Superior temporal gyrus (tissue), 1 donor: ENCODE results near the gene ANXA11.
"Not testable (repeated sequence)": the region's sequence is repeated elsewhere in the genome, so short reads cannot be mapped to it uniquely, and the experiment has no call there.

ENCODE experiments used
- DNase-seq: peaks from one replicate; pipeline ENCODE4 v3.0.0-alpha.2; 2016; ENCODE audit errors: extremely low spot score

ANXA11 gene

DNA sequence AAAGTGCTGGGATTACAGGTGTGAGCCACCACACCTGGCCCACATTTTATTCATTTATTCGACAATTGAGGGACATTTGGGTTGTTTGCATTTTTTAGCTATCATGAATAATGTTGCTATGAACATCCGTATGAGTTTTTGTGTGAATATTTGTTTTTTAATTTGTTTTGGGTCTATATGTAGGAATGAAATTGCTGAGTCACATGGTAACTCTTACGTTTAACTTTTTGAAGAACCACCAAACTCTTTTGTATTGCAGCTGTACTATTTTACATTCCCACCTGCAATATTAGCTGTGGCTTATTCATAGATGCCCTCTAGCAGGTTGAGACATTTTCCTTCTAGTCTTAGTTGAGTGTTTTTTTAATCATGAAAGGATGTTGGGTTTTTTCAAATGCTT lies 58.4 kb downstream of the ANXA11 start:
- DNase-seq = no peak

DNA sequence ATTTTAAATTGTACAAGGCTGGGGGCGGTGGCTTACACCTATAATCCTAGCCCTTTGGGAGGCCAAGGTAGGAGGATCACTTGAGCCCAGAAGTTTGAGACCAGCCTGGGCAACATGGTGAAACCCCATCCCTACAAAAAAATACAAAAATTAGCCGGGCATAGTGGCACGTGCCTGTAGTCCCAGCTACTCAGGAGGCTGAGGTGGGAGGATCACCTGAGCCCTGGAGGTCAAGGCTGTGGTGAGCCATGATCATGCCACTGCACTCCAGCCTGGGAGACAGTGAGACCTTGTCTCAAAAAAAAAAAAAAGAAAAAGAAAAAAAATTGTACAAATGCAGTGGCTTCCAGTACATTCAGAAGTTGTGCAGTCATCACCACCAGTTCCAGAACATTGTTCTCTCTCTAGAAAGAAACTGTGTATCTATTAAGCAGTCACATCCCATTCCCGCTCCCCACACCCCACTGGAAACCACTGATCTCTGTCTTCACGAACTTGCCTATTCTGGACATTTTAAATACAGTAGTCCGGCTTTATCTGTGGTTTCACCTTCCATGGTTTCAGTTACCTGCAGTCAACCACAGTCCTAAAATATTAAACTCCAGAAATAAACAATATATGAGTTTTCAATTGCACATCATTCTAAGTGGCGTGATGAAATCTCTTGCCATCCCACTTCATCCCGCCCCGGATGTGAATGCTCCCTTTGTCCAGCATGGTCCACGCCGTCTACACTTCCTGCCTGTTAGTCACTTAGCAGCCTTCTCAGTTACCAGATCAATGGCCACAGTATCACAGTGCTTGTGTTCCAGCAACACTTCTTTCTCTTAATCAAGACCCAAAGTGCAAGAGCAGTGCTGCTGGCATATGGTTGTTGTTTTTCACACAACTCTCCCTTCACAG lies 59.7 kb downstream of the ANXA11 start:
- DNase-seq = not testable (repeated sequence)

DNA sequence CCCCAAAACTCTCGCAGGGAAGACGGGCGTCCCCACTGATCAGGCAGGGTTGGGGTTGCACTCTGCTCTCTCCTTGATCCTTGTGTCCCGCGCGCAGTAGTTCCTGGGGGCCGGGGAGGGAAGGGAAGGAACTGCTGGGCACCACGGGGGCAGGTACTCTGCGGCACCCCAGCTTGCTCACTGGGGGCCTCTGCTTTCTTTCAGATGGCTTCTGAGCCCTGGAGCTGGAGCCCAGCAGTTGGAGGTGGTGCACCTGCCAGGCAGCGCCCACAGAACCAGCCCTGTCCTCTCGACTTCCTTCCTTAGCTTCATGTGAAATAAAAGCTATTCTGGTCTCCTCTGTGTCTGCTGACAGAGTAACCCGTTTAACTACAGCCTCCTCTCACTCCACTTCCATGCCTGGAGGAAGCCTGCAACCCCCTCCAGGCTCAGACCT lies 60.6 kb downstream of the ANXA11 start:
- DNase-seq = no peak

DNA sequence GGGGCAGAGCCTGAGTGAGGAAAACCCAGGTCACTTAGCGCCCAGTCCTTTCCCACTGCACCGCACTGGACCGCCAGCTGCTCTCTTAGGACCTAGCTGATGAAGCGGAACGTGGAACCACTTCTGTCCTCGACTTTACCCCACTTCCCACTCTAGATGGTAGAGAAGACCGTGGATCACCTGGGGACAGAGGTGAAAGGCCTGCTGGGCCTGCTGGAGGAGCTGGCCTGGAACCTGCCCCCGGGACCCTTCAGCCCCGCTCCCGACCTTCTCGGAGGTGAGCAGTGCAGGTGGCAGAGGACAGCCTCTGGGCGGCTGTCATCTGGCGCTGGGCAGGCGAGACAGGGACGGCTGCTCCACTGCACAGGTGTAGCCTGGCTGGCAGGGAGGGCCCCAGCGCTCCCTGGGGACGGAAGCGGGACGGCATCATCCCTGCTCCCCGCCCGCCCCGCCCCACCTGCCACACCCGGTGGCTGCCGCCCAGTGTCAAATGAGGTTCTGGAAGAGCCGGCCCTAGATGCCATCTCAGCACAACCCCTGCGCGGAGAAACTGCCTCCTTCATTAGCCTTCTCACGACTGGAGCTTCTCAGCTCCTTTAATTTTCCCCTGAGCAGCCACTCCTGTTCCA lies 61.2 kb downstream of the ANXA11 start:
- no peak for DNase-seq

DNA sequence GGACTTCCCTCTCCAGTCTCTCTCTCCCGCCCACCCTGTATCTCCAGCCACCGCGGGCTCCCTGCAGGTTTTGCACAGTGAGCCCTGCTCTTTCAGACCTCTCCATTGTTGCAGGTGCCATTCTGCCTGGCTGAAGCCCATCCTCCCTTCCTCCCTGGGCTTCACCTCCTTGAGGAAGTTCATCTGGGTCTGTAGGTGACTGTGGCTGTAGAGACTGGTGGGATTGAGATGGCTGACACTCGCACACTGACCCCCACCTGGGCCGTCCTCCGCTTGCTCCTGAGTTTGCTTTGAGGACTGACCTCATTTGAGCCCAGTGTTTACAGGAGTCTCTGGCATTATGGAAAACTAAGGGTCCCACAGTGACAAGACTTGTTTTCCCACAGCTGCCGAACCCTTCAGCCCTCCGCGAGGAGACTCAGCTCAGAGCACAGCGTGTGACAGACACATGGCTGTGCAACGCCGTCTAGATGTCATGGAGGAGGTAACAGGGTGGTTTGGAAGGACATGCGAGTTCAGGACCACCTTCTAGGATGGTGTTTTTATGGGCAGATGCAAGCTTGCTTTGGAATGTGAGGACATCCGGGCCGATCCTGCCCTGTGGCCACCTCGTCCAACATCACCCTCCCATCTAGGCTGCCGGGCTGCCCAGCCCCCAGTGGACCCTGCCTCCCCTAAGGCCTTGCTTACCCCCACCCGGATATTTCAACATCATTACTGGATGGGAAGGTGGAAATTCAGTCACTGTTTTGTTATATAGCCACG lies 63.5 kb downstream of the ANXA11 start:
- no peak for DNase-seq

DNA sequence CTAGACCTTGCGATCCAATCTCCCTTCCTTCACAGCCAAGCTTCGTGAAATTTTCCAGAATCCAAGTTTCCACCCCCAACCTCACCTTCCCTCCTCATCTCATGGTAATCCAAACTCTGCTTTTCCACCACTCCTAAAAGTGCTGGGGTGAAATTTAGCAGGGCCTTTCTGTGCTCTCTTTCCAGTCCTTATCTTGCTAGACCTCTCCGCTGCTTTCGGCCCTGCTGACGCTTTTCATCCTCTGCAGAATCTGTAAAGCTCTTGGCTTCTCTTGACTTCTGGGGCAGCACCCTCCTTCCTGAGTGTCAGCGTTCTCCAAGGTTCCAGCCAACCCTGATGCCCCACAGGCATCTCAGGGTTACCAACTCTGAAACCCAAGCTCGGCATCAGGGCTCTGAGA lies 65.1 kb downstream of the ANXA11 start:
- DNase-seq = no peak

DNA sequence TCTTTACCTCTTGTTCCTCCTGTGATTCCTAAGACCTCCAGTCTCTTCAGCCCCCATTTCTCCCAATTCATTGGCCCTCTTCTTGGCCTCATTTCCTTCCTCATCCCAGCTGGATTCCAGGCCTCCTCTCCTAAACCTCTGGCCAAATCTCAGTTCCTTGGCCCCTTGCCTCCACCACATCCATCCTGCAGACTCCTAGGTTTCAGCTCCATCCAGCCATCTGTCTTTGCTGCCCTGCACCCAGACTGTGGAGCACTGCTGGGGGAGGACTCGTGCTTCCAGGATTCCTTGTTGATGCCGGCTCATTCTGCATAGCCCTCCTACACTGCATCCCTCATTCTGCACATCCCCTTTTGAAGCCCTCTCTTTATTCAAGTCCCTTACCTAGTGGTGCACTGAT lies 66.1 kb downstream of the ANXA11 start:
- DNase-seq = no peak

DNA sequence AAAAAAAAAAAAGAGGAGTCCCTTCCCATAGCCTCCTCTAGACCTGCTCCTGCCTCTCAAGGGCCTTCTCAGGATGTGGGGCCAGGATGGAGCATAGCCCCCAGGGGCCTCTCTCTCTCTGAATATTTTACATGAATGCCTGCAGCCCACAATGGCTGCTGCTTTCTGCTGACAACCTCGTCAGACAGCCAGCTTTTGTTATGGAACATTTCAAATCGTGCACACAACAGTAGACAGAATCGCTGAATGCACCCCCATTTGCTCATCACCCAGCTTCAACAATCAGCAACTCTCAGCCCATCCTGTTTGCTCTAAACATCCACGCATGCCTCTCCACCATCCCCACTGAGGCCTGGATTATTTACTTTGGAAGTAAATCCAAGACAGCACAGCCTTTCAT lies 67.4 kb downstream of the ANXA11 start:
- no peak for DNase-seq

DNA sequence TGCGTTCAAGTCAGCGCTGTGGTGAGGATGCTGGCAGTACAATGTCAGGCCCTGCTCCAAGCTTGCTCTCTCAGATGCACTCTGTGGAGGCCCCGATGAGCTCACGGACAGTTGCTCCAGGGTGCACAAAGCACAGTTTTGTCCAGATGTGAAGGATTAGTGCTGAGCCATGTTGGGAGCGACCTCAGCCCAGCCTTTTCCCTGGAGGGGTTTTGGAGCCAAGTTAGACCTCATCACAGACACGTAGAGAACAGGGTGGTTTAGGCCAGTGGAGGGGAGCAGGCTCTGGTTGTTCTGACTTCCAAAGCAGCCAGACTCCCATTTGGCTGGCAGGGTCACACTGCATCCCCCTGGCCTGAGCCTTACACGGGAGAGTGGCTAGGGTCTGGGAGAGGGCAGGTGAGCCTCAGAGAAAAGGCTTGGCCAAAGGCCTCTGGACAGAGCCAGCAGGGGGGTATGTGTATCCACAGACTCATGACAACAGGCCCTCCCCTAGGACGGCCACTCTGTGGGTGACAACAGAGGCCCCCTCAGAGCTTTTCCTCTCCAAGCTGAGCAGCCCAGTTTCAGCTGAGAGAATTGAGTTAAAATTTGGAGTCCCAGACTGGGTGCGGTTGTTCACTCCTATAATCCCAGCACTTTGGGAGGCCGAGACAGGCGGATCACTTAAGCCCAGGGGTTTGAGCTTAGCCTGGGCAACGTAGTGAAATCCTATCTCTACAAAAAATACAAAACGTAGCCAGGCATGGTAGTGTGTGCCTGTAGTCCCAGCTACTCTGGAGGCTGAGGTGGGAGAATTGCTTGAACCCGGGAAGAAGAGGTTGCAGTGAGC lies 68.1 kb downstream of the ANXA11 start:
- DNase-seq = no peak

DNA sequence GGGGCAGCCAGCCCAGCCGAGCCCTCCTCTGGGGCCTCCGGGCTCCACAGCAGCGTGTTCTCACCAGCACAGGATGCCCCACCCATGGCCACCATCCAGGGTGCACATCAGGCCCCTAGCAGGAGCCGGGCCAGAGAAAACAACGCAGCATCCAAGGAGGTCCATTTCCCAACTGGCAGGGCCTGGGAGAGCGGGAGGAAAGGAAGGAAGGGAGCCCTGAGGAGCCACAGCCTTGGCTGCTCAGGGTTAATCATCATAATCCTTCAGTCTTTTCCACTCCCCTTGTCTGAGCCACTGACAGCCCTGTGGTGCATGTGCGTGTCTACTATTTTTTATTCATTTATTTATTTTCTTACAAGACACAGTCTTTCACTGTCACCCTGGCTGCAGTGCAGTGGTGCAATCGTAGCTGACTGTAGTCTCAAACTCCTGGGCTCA lies 69.2 kb downstream of the ANXA11 start:
- no peak for DNase-seq

DNA sequence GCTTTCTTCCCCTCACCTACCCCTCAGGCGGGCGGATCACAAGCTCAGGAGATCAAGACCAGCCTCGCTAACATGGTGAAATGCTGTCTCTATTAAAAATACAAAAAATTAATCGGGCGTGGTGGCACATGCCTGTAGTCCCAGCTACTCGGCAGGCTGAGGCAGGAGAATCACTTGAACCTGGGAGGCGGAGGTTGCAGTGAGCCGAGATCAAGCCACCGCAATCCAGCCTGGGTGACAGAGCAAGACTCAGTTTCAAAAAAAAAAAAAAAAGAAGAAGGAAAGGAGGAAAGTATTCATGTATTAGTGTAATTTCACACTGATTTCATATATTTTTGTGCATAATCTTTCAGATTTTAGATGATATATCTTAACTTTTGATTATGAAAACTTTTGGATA lies 71.7 kb downstream of the ANXA11 start:
- DNase-seq = not testable (repeated sequence)

DNA sequence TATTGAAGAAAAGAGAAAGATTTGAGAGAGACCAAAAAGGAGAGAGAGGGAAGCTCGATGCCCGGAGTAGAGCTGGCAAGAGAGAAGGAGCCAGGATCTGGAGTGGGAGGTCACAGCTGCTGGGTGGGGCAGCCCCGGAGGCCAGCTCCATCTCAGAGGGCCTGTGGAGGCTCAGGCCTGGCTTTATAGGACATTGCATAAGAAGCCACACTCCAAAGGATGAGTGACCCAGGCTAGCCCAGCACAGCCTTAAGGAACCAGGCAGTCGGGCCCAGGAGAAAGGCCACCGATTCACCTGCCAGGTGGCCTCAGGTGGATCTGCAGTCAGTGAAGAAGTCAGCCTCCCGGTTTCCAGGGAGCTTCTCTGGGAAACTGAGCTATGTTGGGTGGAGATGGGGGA lies 72.1 kb downstream of the ANXA11 start:
- no peak for DNase-seq

DNA sequence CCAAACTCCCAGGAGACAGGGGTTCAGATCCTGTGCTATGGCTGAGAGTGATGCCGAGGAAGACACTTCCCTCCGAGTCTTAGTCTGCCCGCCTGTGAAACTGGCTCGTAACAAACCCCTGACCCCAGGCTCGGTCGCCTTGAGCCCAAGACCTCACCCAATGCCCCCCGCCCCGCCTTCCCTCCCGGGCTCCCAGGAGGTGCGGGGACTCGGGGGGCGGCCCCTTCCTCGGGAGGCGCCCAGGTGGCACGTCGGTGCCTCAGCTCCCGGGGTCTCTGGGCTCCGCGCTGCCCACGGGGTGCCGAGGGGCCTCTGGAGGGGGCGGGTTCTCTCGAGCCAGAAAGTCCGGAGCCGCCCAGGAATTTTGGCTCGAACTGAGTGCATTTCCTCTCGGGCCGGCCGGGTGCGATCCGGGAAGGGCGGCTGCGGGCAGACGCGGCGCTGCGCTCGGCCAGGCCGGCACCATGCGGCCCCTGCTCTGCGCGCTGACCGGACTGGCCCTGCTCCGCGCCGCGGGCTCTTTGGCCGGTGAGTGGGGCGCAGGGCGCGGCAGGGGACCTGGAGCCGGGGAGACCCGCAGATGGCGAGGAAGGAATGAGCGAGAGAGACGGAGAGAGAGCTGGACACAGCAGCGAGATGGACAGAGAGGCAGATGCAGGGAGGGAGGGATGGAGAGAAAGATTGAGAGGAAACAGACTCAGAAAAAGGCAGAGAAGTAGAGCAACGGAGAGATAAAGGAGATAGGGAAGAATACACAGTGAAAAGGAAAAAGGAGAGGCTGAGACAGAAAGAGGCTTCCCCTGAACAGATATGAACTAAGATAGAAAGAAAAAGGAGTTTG lies 72.8 kb downstream of the ANXA11 start, which contains the start of gene PLAC9:
PLAC9 (plus strand) TSS at position 432 of the 841 bp plus-strand sequence; CDS start at position 465, 33 bp downstream.
- DNase-seq = no peak

DNA sequence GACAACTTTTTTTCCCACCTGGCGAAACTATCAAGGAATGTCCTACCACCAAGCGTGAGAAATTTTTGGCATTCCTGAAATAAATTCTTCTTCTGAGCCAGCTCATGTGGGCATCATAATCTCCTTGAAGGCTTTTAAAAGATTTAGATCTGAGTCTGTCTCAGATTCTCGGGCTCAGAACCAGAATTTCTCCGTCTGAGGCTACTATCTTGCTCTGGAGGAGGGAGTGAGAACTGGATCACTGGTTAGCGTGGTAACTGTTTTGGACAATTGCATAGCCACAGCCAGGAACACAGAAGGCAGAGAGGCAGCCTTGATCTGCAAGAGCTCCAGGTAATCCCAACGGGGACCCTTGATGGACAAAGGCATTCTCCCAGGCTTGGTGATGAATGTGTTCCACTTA lies 73.8 kb downstream of the ANXA11 start:
- DNase-seq = no peak

DNA sequence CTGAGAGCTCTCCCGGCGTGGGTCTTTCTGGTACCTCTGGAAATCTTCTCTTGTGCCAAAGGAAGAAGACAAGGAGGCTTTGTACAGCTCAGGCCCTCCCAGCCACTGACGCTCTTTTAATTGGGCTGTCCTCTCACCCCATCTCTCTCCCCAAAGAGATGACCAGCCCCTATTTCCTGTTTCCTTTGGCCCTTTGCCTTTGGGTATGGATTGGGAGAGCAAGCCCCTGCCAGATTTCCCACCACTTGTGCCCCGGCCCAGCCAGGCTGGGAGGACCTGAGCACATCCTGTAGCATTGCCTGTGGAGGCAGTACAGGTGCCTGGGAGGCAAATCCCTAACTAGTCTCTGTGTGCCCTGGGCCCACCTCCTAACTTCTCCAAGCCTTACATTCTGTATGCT lies 78.5 kb downstream of the ANXA11 start:
- DNase-seq = no peak

DNA sequence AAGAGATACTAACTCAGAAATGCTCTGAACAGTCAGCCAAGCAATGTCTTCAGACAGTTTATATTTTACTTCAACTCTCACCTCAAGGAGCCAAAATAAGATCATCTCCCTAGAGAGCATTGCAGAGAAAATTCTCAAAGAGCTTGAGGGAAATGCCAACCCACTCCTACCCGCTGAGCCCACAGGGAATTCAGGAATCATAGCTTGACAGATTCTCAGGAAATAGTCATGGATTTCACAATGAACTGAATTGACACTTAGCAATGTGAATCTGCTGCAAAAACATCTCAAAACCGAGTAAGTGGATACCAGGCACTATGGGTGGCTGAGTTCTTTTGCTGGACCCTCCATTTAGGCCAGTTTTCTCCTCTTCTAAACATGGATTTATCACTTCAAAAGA lies 82.6 kb downstream of the ANXA11 start:
- no peak for DNase-seq

DNA sequence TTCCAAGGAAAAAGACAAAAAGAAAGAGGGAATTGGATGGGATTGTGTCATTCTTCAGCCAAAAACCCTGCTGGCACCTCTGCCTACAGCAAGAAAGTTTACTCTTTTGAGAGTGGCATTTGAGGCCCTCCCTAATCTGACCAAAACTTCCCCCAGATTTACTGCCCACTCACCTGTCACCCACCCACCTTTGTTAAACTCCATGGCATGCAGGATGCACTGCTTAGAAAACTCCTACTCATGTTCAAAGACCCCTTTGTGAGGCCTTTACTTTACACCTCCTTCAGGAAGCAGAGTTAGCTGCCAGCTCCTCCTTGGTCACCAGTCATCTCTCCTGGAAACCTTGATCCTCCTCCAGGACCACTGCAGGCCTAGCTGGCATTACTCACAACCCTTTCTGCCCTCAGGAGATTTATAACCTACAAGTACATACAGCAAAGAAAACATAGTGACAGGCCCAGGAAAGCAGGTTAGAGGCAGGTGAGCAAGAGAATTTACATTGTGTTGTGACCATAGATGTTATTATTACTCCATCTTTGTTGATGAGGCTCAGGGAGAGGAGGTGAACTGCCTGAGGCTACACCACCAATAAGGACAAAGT lies 83.1 kb downstream of the ANXA11 start:
- DNase-seq = no peak

DNA sequence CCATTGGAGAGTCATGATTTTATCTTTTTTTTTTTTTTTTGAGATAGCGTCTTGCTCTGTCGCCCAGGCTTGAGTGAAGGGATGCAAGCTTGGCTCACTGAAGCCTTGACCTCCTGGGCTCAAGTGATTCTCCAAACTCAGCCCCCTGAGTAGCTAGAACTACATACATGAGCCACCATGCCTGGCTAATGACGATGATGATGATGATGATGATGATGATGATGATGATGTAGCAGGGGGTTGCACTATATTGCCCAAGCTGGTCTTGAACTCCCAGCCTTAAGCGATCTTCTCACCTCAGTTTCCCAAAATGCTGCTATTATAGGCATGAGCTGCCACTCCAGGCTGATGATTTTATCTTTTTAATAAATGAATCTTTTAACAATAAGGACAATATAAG lies 86.7 kb downstream of the ANXA11 start:
- DNase-seq = no peak

DNA sequence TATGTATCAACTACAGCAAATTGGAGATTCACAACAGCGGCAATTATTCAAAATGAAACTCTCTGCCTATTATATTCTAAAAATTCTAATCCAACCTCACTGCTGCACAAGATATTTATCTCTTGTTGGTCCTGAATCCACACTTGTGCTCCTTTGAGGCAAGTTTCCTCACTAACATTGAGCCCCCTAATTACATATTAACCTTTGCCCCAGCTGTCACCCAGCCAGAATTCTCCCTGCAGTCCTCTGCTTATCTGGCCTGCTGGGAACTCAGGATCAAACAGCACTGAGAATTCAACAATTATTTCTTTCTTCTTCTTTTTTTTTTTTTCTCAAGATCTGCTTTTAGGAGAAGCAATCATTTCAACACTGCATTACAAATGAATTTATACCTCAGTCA lies 94.4 kb downstream of the ANXA11 start:
- no peak for DNase-seq

DNA sequence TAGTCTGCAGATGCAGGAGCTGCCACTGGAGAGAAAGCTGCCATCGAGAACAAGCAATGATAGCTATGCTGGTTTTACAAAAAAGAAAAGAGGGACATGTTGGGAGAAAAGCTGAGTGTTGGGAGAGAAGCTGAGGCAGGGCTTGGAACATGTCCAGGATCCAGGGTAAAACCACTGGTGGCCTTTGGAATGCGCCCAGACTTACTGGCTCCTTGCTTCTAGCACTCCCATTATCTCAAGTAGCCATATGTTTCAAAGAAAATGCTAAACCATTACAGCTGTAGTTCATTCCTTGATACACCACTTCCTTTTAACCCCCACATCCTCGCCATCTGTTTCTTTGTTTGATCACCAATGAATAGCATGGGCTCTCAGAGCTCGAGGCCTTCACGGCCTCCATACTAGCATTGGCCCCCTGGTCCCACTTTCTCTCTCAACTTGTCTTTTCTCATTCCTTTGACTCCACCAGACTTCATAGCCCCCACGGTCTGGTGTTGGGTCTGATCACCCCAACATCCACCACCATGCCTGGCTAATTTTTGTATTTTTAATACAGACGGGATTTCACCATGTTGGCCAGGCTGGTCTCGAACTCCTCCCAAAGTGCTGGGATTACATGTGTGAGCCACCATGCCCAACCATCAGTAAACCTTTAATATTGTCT lies 96.6 kb downstream of the ANXA11 start:
- no peak for DNase-seq
